HepG2 (cell line): ENCODE measurements around the gene COA1. TPM values are rescaled to one million over a fixed set of nuclear protein-coding genes. Genes with fewer than 3 reads are reported as not detected.

Source experiments
- ARNT2 ChIP-seq: sonication (generic); formaldehyde crosslinking; IDR thresholded peaks from 2 replicates; pipeline ENCODE4 v1.8.0; 2022; ENCODE audit warnings: mild to moderate bottlenecking, low read depth, missing genetic modification reagents, moderate library complexity
- ATF4 ChIP-seq, 2 experiments: fragments of 450-650 bp in 1 of 2; sonication (generic) in 1 of 2; formaldehyde crosslinking; IDR thresholded peaks; 2 replicates each; pipeline versions ENCODE4 v1.5.0 to v1.8.0; 2020 to 2022; ENCODE audit warnings: mild to moderate bottlenecking in 1 of 2, missing genetic modification reagents in 1 of 2
- CCAR2 ChIP-seq: fragments of 200-400 bp; formaldehyde crosslinking; optimal IDR thresholded peaks from 2 replicates; pipeline ENCODE3; 2018; ENCODE audit warnings: low read depth, mild to moderate bottlenecking, low read length, moderate library complexity
- EP300 ChIP-seq, 3 experiments: sonication (generic) in 1 of 3; formaldehyde crosslinking in 1 of 3; IDR thresholded peaks; 2 replicates each; pipeline versions ENCODE4 v1.5.1 to v1.6.1; 2011 to 2020; ENCODE audit warnings: low read depth in 2 of 3, low read length in 2 of 3, borderline replicate concordance in 1 of 3, improper control_type of control experiment in 1 of 3, mild to moderate bottlenecking in 1 of 3, missing genetic modification reagents in 1 of 3, moderate library complexity in 1 of 3
- FOXK1 ChIP-seq: sonication (generic); formaldehyde crosslinking; IDR thresholded peaks from 2 replicates; pipeline ENCODE4 v1.4.0; 2020; ENCODE audit warnings: low read depth, missing genetic modification reagents, borderline replicate concordance
- HHEX ChIP-seq: IDR thresholded peaks from 2 replicates; pipeline ENCODE4 v1.6.1; 2016; ENCODE audit warnings: control low read depth
- HIVEP1 ChIP-seq: sonication (generic); formaldehyde crosslinking; IDR thresholded peaks from 2 replicates; pipeline ENCODE4 v1.4.0; 2020; ENCODE audit warnings: mild to moderate bottlenecking, missing genetic modification reagents
- HOXD1 ChIP-seq: sonication (generic); formaldehyde crosslinking; IDR thresholded peaks from 2 replicates; pipeline ENCODE4 v1.5.0; 2020; ENCODE audit warnings: missing genetic modification reagents
- ISX ChIP-seq: sonication (generic); formaldehyde crosslinking; conservative IDR thresholded peaks from 2 replicates; pipeline ENCODE4 v1.5.0; 2020; ENCODE audit warnings: missing genetic modification reagents
- MXI1 ChIP-seq: IDR thresholded peaks from 3 replicates; pipeline ENCODE4 v1.6.1; 2012; ENCODE audit warnings: low read depth, low read length, inconsistent platforms, borderline replicate concordance
- NFKB2 ChIP-seq: sonication (generic); formaldehyde crosslinking; IDR thresholded peaks from 2 replicates; pipeline ENCODE4 v1.4.0; 2020; ENCODE audit warnings: missing genetic modification reagents, borderline replicate concordance
- PHF8 ChIP-seq: sonication (generic); formaldehyde crosslinking; IDR thresholded peaks from 2 replicates; pipeline ENCODE4 v1.5.0; 2020; ENCODE audit warnings: missing genetic modification reagents
- POLR2A ChIP-seq, 2 experiments: IDR thresholded peaks; 2 replicates each; pipeline ENCODE4 v1.6.1; 2011; ENCODE audit warnings: low read depth in 2 of 2, low read length in 2 of 2, mild to moderate bottlenecking in 1 of 2, moderate library complexity in 1 of 2; ENCODE audit not compliant: insufficient read depth in 1 of 2
- POLR2G ChIP-seq: fragments of 200-400 bp; formaldehyde crosslinking; IDR thresholded peaks from 2 replicates; pipeline ENCODE4 v1.6.1; 2018; ENCODE audit warnings: mild to moderate bottlenecking, low read depth, low read length, moderate library complexity
- RXRB ChIP-seq: IDR thresholded peaks from 2 replicates; pipeline ENCODE4 v1.6.1; 2016; ENCODE audit warnings: borderline replicate concordance, missing genetic modification reagents, missing compliant biosample characterization
- TP53 ChIP-seq: sonication (generic); formaldehyde crosslinking; conservative IDR thresholded peaks from 2 replicates; pipeline ENCODE4 v1.4.0; 2020; ENCODE audit warnings: missing genetic modification reagents
- ZNF234 ChIP-seq: sonication (generic); formaldehyde crosslinking; conservative IDR thresholded peaks from 2 replicates; pipeline ENCODE4 v1.5.1; 2020; ENCODE audit warnings: mild to moderate bottlenecking, missing genetic modification reagents
- ZNF333 ChIP-seq: sonication (generic); formaldehyde crosslinking; IDR thresholded peaks from 2 replicates; pipeline ENCODE4 v1.4.0; 2020; ENCODE audit warnings: mild to moderate bottlenecking, missing genetic modification reagents, borderline replicate concordance
- ZNF562 ChIP-seq: sonication (generic); formaldehyde crosslinking; IDR thresholded peaks from 2 replicates; pipeline ENCODE4 v1.8.0; 2022; ENCODE audit warnings: missing genetic modification reagents, borderline replicate concordance
- ZNF616 ChIP-seq: sonication (generic); formaldehyde crosslinking; IDR thresholded peaks from 2 replicates; pipeline ENCODE4 v1.5.0; 2020; ENCODE audit warnings: low read depth, mild to moderate bottlenecking, missing genetic modification reagents
- polyA plus RNA-seq, 8 experiments: library from polyadenylated mRNA; depleted of rRNA in 3 of 8; stranded (reverse) in 7 of 8; unstranded in 1 of 8; fragments of >200 nt; fragmentation: Illumina TruSeq in 4 of 8; extraction: Trizol in 4 of 8; gene quantifications; 2 replicates each; pipeline versions ENCODE4 v1.2.1 to v1.2.3, GENCODE V29; 2011 to 2016; ENCODE audit warnings: low read depth in 4 of 8, missing spikeins in 1 of 8, mixed read lengths in 1 of 8; ENCODE audit not compliant: insufficient read depth in 1 of 8
- total RNA-seq, 5 experiments: library from RNA; depleted of rRNA; stranded (reverse); fragments of >200 nt; fragmentation: Illumina TruSeq; extraction: Trizol; gene quantifications; 2 replicates each; pipeline ENCODE4 v1.2.3, GENCODE V29; 2016; ENCODE audit warnings: low read depth in 1 of 5
- TF ChIP-seq, protein P1 (sequence below): sonication (generic); formaldehyde crosslinking; IDR thresholded peaks from 2 replicates; pipeline ENCODE4 v1.8.1; 2022; ENCODE audit warnings: low read depth, mild to moderate bottlenecking, missing genetic modification reagents
- TF ChIP-seq, protein P2 (sequence below), 2 experiments: IDR thresholded peaks; 2 replicates each; pipeline ENCODE4 v1.6.1; 2011 to 2012; ENCODE audit warnings: low read length in 2 of 2, borderline replicate concordance in 1 of 2, low read depth in 1 of 2, mild to moderate bottlenecking in 1 of 2, moderate library complexity in 1 of 2

The COA1 gene
- total and polyA plus RNA-seq, 2 of the 13 experiments (the other 11 are each of a cell fraction or from before 2014, with no cell fraction given): 33.2 to 65.7 TPM

- peak; percentile 45; the same call in 1 of the 2 replicates for TF ChIP-seq RXRB (CRISPR knock-in tag)
- TF ChIP-seq ARNT2 (CRISPR knock-in tag): peak; percentile 68; the same call in 1 of the 2 replicates
- peak; percentile 97 for TF ChIP-seq POLR2G
- TF ChIP-seq ZNF562 (CRISPR knock-in tag): no peak
- TF ChIP-seq FOXK1 (CRISPR knock-in tag): peak; percentile 64; the same call in 1 of the 2 replicates
- TF ChIP-seq, protein P1, sequence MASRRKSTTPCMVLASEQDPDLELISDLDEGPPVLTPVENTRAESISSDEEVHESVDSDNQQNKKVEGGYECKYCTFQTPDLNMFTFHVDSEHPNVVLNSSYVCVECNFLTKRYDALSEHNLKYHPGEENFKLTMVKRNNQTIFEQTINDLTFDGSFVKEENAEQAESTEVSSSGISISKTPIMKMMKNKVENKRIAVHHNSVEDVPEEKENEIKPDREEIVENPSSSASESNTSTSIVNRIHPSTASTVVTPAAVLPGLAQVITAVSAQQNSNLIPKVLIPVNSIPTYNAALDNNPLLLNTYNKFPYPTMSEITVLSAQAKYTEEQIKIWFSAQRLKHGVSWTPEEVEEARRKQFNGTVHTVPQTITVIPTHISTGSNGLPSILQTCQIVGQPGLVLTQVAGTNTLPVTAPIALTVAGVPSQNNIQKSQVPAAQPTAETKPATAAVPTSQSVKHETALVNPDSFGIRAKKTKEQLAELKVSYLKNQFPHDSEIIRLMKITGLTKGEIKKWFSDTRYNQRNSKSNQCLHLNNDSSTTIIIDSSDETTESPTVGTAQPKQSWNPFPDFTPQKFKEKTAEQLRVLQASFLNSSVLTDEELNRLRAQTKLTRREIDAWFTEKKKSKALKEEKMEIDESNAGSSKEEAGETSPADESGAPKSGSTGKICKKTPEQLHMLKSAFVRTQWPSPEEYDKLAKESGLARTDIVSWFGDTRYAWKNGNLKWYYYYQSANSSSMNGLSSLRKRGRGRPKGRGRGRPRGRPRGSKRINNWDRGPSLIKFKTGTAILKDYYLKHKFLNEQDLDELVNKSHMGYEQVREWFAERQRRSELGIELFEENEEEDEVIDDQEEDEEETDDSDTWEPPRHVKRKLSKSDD (CRISPR knock-in tag): no peak; the same call in 1 of the 2 replicates
- no peak for TF ChIP-seq CCAR2
- no peak for TF ChIP-seq ZNF333 (CRISPR knock-in tag)
- TF ChIP-seq POLR2A (IDR thresholded peaks at IDR 0.05; ENCODE audit: insufficient read depth in 1 of 2, low read depth in 2 of 2, low read length in 2 of 2): peak; percentile 84 to 86
- TF ChIP-seq NFKB2 (CRISPR knock-in tag): peak; percentile 87
- TF ChIP-seq, protein P2, sequence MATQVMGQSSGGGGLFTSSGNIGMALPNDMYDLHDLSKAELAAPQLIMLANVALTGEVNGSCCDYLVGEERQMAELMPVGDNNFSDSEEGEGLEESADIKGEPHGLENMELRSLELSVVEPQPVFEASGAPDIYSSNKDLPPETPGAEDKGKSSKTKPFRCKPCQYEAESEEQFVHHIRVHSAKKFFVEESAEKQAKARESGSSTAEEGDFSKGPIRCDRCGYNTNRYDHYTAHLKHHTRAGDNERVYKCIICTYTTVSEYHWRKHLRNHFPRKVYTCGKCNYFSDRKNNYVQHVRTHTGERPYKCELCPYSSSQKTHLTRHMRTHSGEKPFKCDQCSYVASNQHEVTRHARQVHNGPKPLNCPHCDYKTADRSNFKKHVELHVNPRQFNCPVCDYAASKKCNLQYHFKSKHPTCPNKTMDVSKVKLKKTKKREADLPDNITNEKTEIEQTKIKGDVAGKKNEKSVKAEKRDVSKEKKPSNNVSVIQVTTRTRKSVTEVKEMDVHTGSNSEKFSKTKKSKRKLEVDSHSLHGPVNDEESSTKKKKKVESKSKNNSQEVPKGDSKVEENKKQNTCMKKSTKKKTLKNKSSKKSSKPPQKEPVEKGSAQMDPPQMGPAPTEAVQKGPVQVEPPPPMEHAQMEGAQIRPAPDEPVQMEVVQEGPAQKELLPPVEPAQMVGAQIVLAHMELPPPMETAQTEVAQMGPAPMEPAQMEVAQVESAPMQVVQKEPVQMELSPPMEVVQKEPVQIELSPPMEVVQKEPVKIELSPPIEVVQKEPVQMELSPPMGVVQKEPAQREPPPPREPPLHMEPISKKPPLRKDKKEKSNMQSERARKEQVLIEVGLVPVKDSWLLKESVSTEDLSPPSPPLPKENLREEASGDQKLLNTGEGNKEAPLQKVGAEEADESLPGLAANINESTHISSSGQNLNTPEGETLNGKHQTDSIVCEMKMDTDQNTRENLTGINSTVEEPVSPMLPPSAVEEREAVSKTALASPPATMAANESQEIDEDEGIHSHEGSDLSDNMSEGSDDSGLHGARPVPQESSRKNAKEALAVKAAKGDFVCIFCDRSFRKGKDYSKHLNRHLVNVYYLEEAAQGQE (IDR thresholded peaks at IDR 0.05; ENCODE audit: borderline replicate concordance in 1 of 2, low read depth in 1 of 2, low read length in 2 of 2): peak in 1 of 2 experiments; percentile 47; a peak in 1 of 4 replicates
- no peak for TF ChIP-seq ZNF234 (CRISPR knock-in tag)
- no peak; the same call in 2 of the 3 replicates for TF ChIP-seq MXI1
- TF ChIP-seq ZNF616 (CRISPR knock-in tag): peak; percentile 63; the same call in 1 of the 2 replicates
- no peak for TF ChIP-seq HHEX (CRISPR knock-in tag)
- TF ChIP-seq PHF8 (CRISPR knock-in tag): peak; percentile 95
- 0 out of 4 replicates have a peak, but pooled peaks of 1 of the 2 experiments have one; percentile 30 for TF ChIP-seq EP300 (IDR thresholded peaks at IDR 0.05; ENCODE audit: low read depth in 2 of 2, low read length in 2 of 2)
- peak; percentile 14; the same call in 1 of the 2 replicates for TF ChIP-seq EP300 (CRISPR knock-in tag; IDR thresholded peaks at IDR 0.05; ENCODE audit: borderline replicate concordance)
- TF ChIP-seq HIVEP1 (CRISPR knock-in tag): peak; percentile 67
- no peak; the same call in 1 of the 2 replicates for TF ChIP-seq ISX (CRISPR knock-in tag)
- TF ChIP-seq HOXD1 (CRISPR knock-in tag): no peak
- peak; percentile 48; the same call in 1 of the 2 replicates for TF ChIP-seq TP53
- peak in 1 of 2 experiments; percentile 48; a peak in 1 of 4 replicates for TF ChIP-seq ATF4 (CRISPR knock-in tag; IDR thresholded peaks at IDR 0.05)
These were observed at the start of gene COA1 (continued) for GRCh38 chr7:43729214-43729923.
